ENCODE measurements around the gene AQP3. TPM values are rescaled to one million over a fixed set of nuclear protein-coding genes. Genes with fewer than 3 reads are reported as not detected.

AQP3 gene
- total RNA-seq, 1 donor from 2014 or later, result 868 TPM

DNA sequence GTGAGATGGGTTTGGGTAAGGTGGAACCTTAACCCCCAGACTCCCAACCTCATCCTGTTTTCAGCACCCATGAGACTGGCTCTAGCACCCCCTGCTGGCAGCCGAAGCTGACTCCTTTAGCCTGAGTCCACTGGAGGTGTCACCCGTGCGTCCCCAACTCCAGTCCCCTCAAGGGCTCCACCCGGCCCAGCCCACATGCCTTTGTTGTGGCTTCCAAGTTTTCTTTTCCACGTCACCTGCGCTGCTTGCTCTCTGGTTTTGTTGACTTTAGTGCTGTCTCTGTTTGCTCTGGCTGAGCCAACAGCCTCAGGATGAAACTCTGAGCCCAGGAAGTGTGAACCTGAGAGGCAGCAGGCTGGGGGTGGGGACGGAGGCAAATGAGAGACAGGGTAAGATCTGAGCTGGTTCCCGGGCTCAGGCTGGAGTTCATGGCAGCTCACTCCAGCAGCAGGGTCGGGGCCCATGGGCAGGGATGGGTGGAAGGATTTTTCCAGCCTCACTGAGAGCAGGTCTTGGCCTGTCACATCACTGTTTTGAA is 31.8 kb downstream of the AQP3 start:
- no peaks in the 10 kb centered on the region for H3K36me3 ChIP-seq
- H3K9me3 ChIP-seq, result no peaks in the 10 kb centered on the region
- peaks cover 48% of the 10 kb centered on the region for H3K4me1 ChIP-seq
- H3K27me3 ChIP-seq, result no peaks in the 10 kb centered on the region
- DNase-seq (ENCODE audit: extremely low spot score in 2 of 2), result no peak
- TF ChIP-seq POLR2A (IDR thresholded peaks at IDR 0.05) (no peak), POLR2AphosphoS5 (IDR thresholded peaks at IDR 0.05; ENCODE audit: insufficient read depth in 1 of 2, low read depth in 1 of 2) (peak in 1 of 2 donors; percentile 46)
- TF ChIP-seq, protein P1, sequence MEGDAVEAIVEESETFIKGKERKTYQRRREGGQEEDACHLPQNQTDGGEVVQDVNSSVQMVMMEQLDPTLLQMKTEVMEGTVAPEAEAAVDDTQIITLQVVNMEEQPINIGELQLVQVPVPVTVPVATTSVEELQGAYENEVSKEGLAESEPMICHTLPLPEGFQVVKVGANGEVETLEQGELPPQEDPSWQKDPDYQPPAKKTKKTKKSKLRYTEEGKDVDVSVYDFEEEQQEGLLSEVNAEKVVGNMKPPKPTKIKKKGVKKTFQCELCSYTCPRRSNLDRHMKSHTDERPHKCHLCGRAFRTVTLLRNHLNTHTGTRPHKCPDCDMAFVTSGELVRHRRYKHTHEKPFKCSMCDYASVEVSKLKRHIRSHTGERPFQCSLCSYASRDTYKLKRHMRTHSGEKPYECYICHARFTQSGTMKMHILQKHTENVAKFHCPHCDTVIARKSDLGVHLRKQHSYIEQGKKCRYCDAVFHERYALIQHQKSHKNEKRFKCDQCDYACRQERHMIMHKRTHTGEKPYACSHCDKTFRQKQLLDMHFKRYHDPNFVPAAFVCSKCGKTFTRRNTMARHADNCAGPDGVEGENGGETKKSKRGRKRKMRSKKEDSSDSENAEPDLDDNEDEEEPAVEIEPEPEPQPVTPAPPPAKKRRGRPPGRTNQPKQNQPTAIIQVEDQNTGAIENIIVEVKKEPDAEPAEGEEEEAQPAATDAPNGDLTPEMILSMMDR (IDR thresholded peaks at IDR 0.05), result peak; percentile 47 to 64 (median 48)
- H3K27ac ChIP-seq, result peak overlapping the region; percentile 31
- H3K4me3 ChIP-seq, result no peak overlapping the region
- intact Hi-C loops (cut with DNase I), result loop anchor here (5.0 kb wide), 1 partner anchor 38 kb away; no protein-coding TSS in a partner anchor

GRCh38 chr9:33414889-33415500 is 32.4 kb downstream of the AQP3 start:
- Histone ChIP-seq H3K36me3 (no peaks in the 10 kb centered on the region), H3K27me3 (no peaks in the 10 kb centered on the region), H3K4me1 (peaks cover 48% of the 10 kb centered on the region), H3K27ac (peak overlapping the region; percentile 31), H3K9me3 (no peaks in the 10 kb centered on the region), H3K4me3 (no peak overlapping the region)
- intact Hi-C loops (cut with DNase I), result loop anchor here (5.0 kb wide), 1 partner anchor 38 kb away; no protein-coding TSS in a partner anchor
- DNase-seq (ENCODE audit: extremely low spot score in 2 of 2), result no peak
- no peak for TF ChIP-seq POLR2AphosphoS5 (IDR thresholded peaks at IDR 0.05; ENCODE audit: insufficient read depth in 1 of 2, low read depth in 1 of 2)
- TF ChIP-seq, protein P1 (IDR thresholded peaks at IDR 0.05), result no peak
- TF ChIP-seq POLR2A (IDR thresholded peaks at IDR 0.05), result no peak

DNA sequence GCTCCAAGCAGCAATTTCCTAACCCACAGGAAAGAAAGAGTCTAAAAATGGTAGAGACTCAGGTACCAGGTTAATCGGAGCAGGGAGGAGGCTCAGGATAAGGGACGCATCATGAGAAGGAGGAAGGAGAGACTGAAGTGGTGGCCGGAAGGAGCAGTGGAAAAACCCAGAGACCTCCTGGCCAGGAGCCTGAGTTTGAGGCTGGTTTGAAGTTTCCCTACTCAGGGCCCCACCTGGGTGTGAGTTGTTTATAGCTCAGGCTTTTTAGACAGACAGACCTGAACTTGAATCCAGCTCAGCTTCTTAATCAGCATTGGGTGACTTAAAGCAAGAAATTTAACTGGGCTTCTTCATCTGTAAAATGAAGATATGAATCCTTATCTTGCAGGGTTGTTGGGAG is 33.1 kb downstream of the AQP3 start:
- peak overlapping the region; percentile 31 for H3K27ac ChIP-seq
- no peaks in the 10 kb centered on the region for H3K27me3 ChIP-seq
- H3K36me3 ChIP-seq, result no peaks in the 10 kb centered on the region
- H3K9me3 ChIP-seq, result no peaks in the 10 kb centered on the region
- intact Hi-C loops (cut with DNase I), result no loop called here
- no peak overlapping the region for H3K4me3 ChIP-seq
- TF ChIP-seq, protein P1 (IDR thresholded peaks at IDR 0.05), result no peak
- H3K4me1 ChIP-seq, result peaks cover 48% of the 10 kb centered on the region
- no peak for DNase-seq (ENCODE audit: extremely low spot score in 2 of 2)

- TF ChIP-seq, protein P1 (IDR thresholded peaks at IDR 0.05), result no peak
- TF ChIP-seq POLR2A (IDR thresholded peaks at IDR 0.05), result no peak
- TF ChIP-seq POLR2AphosphoS5 (IDR thresholded peaks at IDR 0.05; ENCODE audit: insufficient read depth in 1 of 2, low read depth in 1 of 2), result no peak
- Histone ChIP-seq H3K4me1 (peaks cover 9% of the 10 kb centered on the region), H3K27me3 (no peaks in the 10 kb centered on the region), H3K27ac (no peak overlapping the region), H3K4me3 (no peak overlapping the region), H3K9me3 (no peaks in the 10 kb centered on the region), H3K36me3 (no peaks in the 10 kb centered on the region)
- intact Hi-C loops (cut with DNase I), result no loop called here
- no peak for DNase-seq (ENCODE audit: extremely low spot score in 2 of 2)
Observed at GRCh38 chr9:33408087-33408486, 39.3 kb downstream of the AQP3 start.

DNA sequence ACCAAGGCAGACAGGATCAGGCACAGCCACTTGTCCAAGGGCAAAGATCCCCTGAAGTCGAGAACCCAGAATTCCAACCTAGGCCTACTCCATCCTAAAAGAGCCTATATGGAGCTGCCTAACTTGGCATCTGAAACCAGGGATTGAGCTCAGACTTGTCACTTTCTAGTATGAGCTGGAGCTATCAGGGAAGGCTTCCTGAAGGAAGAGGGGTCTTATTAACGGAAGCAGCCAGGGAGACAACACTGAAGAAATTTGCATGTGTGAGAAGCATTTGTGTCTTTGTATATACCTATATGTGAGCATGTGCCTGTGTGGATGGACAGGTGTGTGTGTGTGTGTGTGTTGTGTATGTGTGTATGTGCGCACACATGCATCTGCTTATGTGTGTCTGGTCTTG is 40.3 kb downstream of the AQP3 start:
- DNase-seq (ENCODE audit: extremely low spot score in 2 of 2), result no peak
- H3K9me3 ChIP-seq, result no peaks in the 10 kb centered on the region
- H3K27ac ChIP-seq, result no peak overlapping the region
- no peaks in the 10 kb centered on the region for H3K27me3 ChIP-seq
- intact Hi-C loops (cut with DNase I), result no loop called here
- H3K36me3 ChIP-seq, result no peaks in the 10 kb centered on the region
- no peak for TF ChIP-seq POLR2AphosphoS5 (IDR thresholded peaks at IDR 0.05; ENCODE audit: insufficient read depth in 1 of 2, low read depth in 1 of 2)
- TF ChIP-seq POLR2A (IDR thresholded peaks at IDR 0.05), result no peak
- TF ChIP-seq, protein P1 (IDR thresholded peaks at IDR 0.05), result no peak
- peaks cover 9% of the 10 kb centered on the region for H3K4me1 ChIP-seq
- no peak overlapping the region for H3K4me3 ChIP-seq
